Measurements from ENCODE around the gene SSX2IP.
A peak's percentile ranks its signal among the peaks of the same experiment; 100 is the strongest.
"Not testable (repeated sequence)": the region's sequence is repeated elsewhere in the genome, so short reads cannot be mapped to it uniquely, and the experiment has no call there.

The SSX2IP gene

GRCh38 chr1:84674705-84675104 is 15.6 kb downstream of the SSX2IP start:
- no peak for DNase-seq

- no peak for DNase-seq
Observed at GRCh38 chr1:84674021-84674420, 16.2 kb downstream of the SSX2IP start.

GRCh38 chr1:84672080-84672854 is 18.0 kb downstream of the SSX2IP start:
- DNase-seq = no peak

GRCh38 chr1:84669831-84670230 is 20.4 kb downstream of the SSX2IP start:
- no peak for DNase-seq

GRCh38 chr1:84668185-84668584 is 22.1 kb downstream of the SSX2IP start:
- DNase-seq = no peak

- peak; percentile 2 for DNase-seq
Observed at GRCh38 chr1:84665703-84666317, 24.5 kb downstream of the SSX2IP start.

- no peak for DNase-seq
Observed at GRCh38 chr1:84653130-84653677, 37.1 kb downstream of the SSX2IP start.

GRCh38 chr1:84644472-84644871 is 45.8 kb downstream of the SSX2IP start:
- no peak for DNase-seq

- no peak for DNase-seq
Observed at GRCh38 chr1:84643183-84643582, 47.1 kb downstream of the SSX2IP start.

GRCh38 chr1:84642774-84643173 is 47.5 kb downstream of the SSX2IP start:
- DNase-seq = no peak

- not testable (repeated sequence) for DNase-seq
Observed at GRCh38 chr1:84639731-84640130, 50.5 kb downstream of the SSX2IP start.

- no peak for DNase-seq
Observed at GRCh38 chr1:84635429-84635828, 54.8 kb downstream of the SSX2IP start.

- DNase-seq = no peak
Observed at GRCh38 chr1:84634536-84635205, 55.6 kb downstream of the SSX2IP start.

GRCh38 chr1:84632673-84633434 is 57.4 kb downstream of the SSX2IP start:
- DNase-seq = no peak

GRCh38 chr1:84632137-84632536 is 58.1 kb downstream of the SSX2IP start:
- no peak for DNase-seq

- no peak for DNase-seq
Observed at GRCh38 chr1:84624876-84625275, 65.4 kb downstream of the SSX2IP start.

GRCh38 chr1:84621553-84621952 is 68.7 kb downstream of the SSX2IP start:
- DNase-seq = no peak

- DNase-seq = peak; percentile 60
Observed at GRCh38 chr1:84620720-84621313, 69.4 kb downstream of the SSX2IP start.

GRCh38 chr1:84619383-84620102 is 70.7 kb downstream of the SSX2IP start:
- DNase-seq = no peak

GRCh38 chr1:84617349-84617748 is 72.9 kb downstream of the SSX2IP start:
- no peak for DNase-seq

- DNase-seq = no peak
Observed at GRCh38 chr1:84615790-84616189, 74.5 kb downstream of the SSX2IP start.

GRCh38 chr1:84613887-84614286 is 76.4 kb downstream of the SSX2IP start:
- no peak for DNase-seq
